Bronchial epithelial cell (primary cell): ENCODE data around the gene SLC11A1. TPM values are rescaled to one million over a fixed set of nuclear protein-coding genes. Genes with fewer than 3 reads are reported as not detected.

Experiments
- DNase-seq: peaks from one replicate; pipeline ENCODE4 v3.0.0-alpha.2; 2010; ENCODE audit warnings: low read depth
- FAIRE-seq: peaks from 2 replicates; lab custom pipeline; 2011; peaks lifted over from hg19 to GRCh38; lab: Jason Lieb, UNC
- H3K27me3 ChIP-seq: 2 replicates; pipeline ENCODE4 v1.5.1; 2011; ENCODE audit warnings: low read length; ENCODE audit not compliant: control insufficient read depth, insufficient read depth
- H3K36me3 ChIP-seq: 2 replicates; pipeline ENCODE4 v1.5.1; 2011; ENCODE audit warnings: low read length; ENCODE audit not compliant: control insufficient read depth, insufficient read depth
- H3K4me3 ChIP-seq: 2 replicates; pipeline ENCODE4 v1.5.1; 2011; ENCODE audit warnings: mild to moderate bottlenecking, low read depth, low read length, control low read depth
- total RNA-seq: library from RNA; depleted of rRNA; stranded (reverse); fragments of >200 nt; gene quantifications from 2 replicates; pipeline ENCODE4 v1.2.1, GENCODE V29; 2014
- TF ChIP-seq, protein P1 (sequence below): IDR thresholded peaks from 2 replicates; pipeline ENCODE4 v1.5.1; 2011; ENCODE audit warnings: mild to moderate bottlenecking, moderate library complexity, low read length, control low read depth, inconsistent platforms; ENCODE audit not compliant: insufficient read depth, severe bottlenecking

Gene SLC11A1
- total RNA-seq, 1 donor from 2014 or later, result 0.26 TPM

DNA sequence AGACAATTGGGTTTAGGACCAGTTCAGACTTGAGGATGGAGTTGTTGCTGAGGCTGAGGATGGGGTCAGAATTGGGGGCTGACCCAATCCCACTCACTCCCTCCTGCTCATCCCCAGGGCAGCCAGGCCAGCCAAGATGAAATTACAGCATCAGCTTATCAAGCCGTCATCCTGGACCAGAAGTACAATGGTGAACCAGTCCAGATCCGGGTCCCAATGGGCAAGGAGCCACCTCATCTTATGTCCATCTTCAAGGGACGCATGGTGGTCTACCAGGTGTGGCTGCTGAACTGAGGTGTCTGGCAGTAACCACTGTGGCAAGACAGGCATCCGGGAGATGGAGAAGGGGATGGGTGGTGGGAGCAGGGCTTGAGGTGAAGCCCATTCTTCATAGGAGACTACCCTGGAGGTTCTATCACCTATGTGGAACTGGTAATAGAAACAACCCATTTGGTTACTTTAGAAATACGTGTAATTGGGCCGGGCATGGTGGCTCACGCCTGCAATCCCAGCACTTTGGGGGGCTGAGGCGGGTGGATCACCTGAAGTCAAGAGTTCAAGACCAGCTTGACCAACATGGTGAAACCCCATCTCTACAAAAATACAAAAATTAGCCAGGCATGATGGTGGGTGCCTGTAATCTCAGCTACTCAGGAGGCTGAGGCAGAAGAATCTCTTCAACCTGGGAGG, 50.7 kb downstream of the SLC11A1 start:
- TF ChIP-seq, protein P1, sequence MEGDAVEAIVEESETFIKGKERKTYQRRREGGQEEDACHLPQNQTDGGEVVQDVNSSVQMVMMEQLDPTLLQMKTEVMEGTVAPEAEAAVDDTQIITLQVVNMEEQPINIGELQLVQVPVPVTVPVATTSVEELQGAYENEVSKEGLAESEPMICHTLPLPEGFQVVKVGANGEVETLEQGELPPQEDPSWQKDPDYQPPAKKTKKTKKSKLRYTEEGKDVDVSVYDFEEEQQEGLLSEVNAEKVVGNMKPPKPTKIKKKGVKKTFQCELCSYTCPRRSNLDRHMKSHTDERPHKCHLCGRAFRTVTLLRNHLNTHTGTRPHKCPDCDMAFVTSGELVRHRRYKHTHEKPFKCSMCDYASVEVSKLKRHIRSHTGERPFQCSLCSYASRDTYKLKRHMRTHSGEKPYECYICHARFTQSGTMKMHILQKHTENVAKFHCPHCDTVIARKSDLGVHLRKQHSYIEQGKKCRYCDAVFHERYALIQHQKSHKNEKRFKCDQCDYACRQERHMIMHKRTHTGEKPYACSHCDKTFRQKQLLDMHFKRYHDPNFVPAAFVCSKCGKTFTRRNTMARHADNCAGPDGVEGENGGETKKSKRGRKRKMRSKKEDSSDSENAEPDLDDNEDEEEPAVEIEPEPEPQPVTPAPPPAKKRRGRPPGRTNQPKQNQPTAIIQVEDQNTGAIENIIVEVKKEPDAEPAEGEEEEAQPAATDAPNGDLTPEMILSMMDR, result no peak
- Histone ChIP-seq H3K36me3 (no peaks in the 10 kb centered on the region), H3K27me3 (peaks cover 2% of the 10 kb centered on the region), H3K4me3 (no peak overlapping the region)
- FAIRE-seq (no peak), DNase-seq (no peak)

DNA sequence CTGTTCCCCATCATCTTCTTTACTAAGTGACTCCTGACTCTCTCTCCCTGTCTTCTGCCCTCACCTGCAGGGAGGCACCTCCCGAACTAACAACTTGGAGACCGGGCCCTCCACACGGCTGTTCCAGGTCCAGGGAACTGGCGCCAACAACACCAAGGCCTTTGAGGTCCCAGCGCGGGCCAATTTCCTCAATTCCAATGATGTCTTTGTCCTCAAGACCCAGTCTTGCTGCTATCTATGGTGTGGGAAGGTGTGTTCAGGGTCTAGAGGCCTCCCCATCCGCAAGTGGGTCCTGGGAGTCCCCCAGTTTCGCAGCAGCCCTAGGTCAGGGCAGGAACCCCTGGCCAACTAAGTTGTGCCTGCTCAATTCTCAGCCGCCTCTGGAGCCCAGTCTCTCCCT, 52.4 kb downstream of the SLC11A1 start:
- no peak for FAIRE-seq
- DNase-seq, result no peak
- H3K4me3 ChIP-seq, result no peak overlapping the region
- H3K27me3 ChIP-seq, result peaks cover 2% of the 10 kb centered on the region
- TF ChIP-seq, protein P1, result no peak
- no peaks in the 10 kb centered on the region for H3K36me3 ChIP-seq

DNA sequence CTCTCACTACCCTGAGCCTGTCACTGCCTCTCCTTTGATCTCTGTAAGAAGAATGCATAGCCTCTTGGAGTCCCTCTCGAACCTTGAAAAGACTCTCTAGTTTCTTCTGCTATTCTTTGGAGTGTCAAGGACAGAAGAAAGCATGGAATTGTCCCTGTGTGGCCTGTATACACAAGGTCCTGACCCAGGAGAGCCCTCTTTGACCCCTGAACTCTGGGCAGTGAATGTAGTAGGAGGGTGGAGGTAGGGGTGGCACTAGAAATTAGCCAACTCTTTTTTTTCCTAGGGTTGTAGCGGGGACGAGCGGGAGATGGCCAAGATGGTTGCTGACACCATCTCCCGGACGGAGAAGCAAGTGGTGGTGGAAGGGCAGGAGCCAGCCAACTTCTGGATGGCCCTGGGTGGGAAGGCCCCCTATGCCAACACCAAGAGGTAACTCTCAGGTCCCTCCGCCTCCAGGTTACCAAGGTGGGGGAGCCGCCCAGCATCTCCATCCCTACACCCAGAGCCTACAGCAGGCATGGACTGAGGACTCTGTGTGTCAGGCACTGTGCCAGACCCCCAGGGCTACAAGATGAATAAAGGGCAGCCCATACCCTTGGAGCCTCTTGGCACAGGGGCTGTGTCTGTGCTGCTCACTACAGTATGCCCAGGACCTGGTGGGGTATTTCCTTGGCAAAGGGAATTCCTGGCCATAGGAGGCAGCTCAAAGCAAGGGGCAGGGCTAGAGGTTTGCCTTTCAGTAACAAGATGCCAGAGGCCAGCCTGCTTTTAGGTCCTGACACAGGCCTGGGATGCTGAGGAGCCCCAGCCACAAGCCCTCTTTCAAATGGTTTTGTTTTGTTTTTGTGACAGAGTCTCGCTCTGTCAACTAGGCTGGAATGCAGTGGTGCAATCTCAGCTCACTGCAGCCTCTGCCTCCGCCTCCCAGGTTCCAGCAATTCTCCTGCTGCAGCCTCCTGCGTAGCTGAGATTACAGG, 53.2 kb downstream of the SLC11A1 start:
- FAIRE-seq (peak; percentile 70), DNase-seq (no peak)
- TF ChIP-seq, protein P1, result no peak
- Histone ChIP-seq H3K36me3 (no peaks in the 10 kb centered on the region), H3K27me3 (peaks cover 2% of the 10 kb centered on the region), H3K4me3 (no peak overlapping the region)

DNA sequence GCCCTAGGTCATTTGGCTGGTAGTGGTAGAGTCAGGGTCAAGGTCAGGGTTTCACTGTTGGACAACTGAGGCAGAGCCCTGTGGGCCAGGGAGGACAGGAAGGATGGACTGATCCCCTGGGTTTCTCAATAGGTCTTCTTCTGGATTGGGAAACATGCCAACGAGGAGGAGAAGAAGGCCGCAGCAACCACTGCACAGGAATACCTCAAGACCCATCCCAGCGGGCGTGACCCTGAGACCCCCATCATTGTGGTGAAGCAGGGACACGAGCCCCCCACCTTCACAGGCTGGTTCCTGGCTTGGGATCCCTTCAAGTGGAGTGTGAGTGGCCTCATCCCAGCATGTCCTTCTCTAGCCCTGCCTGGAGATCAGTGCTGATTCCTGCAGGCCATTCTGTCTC, 54.9 kb downstream of the SLC11A1 start:
- Histone ChIP-seq H3K4me3 (no peak overlapping the region), H3K27me3 (peaks cover 2% of the 10 kb centered on the region), H3K36me3 (no peaks in the 10 kb centered on the region)
- no peak for DNase-seq
- TF ChIP-seq, protein P1, result no peak
- no peak for FAIRE-seq

DNA sequence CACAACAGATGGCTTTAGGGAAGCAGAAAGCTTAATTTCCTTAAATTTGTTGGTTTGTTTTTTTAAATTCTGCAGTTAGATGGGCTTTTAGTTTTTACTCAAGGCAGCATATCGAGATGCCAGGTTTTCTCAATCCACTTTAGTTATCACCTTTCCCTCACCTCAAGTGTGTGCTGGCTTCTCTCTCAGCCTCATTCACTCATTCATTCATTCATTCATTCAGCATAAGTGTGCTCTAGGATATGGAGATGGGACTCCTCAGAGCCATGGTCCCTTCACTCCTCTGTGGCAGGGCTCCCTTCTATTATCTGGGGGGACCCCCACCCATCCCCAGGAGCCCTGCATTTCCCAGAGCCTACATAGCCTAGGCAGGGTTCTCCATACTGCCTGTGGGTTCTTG, 55.9 kb downstream of the SLC11A1 start:
- Histone ChIP-seq H3K27me3 (no peaks in the 10 kb centered on the region), H3K4me3 (no peak overlapping the region), H3K36me3 (no peaks in the 10 kb centered on the region)
- TF ChIP-seq, protein P1, result no peak
- DNase-seq (no peak), FAIRE-seq (no peak)
